ENCODE measurements around the gene PLK5.
A peak's percentile ranks its signal among the peaks of the same experiment; 100 is the strongest.

The PLK5 gene

GRCh38 chr19:1511318-1512317 is 12.3 kb upstream of the PLK5 start:
- no peak for DNase-seq (ENCODE audit: low read depth)
- no peak overlapping the region for H3K4me3 ChIP-seq (ENCODE audit: low read depth, low read length)
- TF ChIP-seq CTCF (IDR thresholded peaks at IDR 0.05; ENCODE audit: low read depth, low read length, missing control alignments), result no peak

GRCh38 chr19:1512671-1513498 is 11.0 kb upstream of the PLK5 start, which contains the start of gene ADAMTSL5:
ADAMTSL5 (minus strand) TSS chr19:1513019; CDS start chr19:1510943, 2,076 bp downstream.
- peak within 1 kb of the TSS; percentile 27 for H3K4me3 ChIP-seq (ENCODE audit: low read depth, low read length)
- DNase-seq (ENCODE audit: low read depth), result no peak
- TF ChIP-seq CTCF (IDR thresholded peaks at IDR 0.05; ENCODE audit: low read depth, low read length, missing control alignments), result peak; percentile 19

GRCh38 chr19:1513499-1514294 is 10.2 kb upstream of the PLK5 start:
- 0 out of 2 replicates have a peak overlapping the region, but pooled peaks have one; percentile 27 for H3K4me3 ChIP-seq (ENCODE audit: low read depth, low read length)
- no peak for DNase-seq (ENCODE audit: low read depth)
- peak; percentile 72 for TF ChIP-seq CTCF (IDR thresholded peaks at IDR 0.05; ENCODE audit: low read depth, low read length, missing control alignments)

- TF ChIP-seq CTCF (IDR thresholded peaks at IDR 0.05; ENCODE audit: low read depth, low read length, missing control alignments), result no peak
- DNase-seq (ENCODE audit: low read depth), result no peak
- H3K4me3 ChIP-seq (ENCODE audit: low read depth, low read length), result no peak overlapping the region
These were observed 9.6 kb upstream of the PLK5 start for GRCh38 chr19:1514295-1514661.

- no peak for TF ChIP-seq CTCF (IDR thresholded peaks at IDR 0.05; ENCODE audit: low read depth, low read length, missing control alignments)
- H3K4me3 ChIP-seq (ENCODE audit: low read depth, low read length), result no peak overlapping the region
- no peak for DNase-seq (ENCODE audit: low read depth)
These were observed 8.7 kb upstream of the PLK5 start for GRCh38 chr19:1514986-1515721.

GRCh38 chr19:1516395-1516753 is 7.5 kb upstream of the PLK5 start:
- TF ChIP-seq CTCF (IDR thresholded peaks at IDR 0.05; ENCODE audit: low read depth, low read length, missing control alignments), result no peak
- no peak for DNase-seq (ENCODE audit: low read depth)
- no peak overlapping the region for H3K4me3 ChIP-seq (ENCODE audit: low read depth, low read length)

Measured in GM12864 (cell line).